ENCODE measurements around the gene HIGD1B.

DNA sequence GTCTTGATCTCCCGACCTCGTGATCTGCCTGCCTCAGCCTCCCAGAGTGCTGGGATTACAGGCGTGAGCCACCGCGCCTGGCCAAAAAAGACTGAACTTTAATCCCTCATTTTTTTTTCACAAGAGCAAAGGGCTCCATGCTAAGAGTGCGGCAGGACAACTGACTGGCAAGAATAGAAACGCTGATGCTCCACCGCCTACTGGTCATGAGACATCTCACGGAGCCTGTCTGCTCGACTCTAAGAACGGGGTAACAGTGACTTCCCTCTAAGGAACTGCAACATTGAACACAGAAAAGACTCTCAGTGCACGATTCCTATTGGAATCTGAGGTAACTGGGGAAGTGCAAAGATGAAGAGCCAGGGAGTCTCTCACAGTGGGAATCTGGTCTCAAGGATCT, 23.9 kb downstream of the HIGD1B start:
- TF ChIP-seq, protein P1, sequence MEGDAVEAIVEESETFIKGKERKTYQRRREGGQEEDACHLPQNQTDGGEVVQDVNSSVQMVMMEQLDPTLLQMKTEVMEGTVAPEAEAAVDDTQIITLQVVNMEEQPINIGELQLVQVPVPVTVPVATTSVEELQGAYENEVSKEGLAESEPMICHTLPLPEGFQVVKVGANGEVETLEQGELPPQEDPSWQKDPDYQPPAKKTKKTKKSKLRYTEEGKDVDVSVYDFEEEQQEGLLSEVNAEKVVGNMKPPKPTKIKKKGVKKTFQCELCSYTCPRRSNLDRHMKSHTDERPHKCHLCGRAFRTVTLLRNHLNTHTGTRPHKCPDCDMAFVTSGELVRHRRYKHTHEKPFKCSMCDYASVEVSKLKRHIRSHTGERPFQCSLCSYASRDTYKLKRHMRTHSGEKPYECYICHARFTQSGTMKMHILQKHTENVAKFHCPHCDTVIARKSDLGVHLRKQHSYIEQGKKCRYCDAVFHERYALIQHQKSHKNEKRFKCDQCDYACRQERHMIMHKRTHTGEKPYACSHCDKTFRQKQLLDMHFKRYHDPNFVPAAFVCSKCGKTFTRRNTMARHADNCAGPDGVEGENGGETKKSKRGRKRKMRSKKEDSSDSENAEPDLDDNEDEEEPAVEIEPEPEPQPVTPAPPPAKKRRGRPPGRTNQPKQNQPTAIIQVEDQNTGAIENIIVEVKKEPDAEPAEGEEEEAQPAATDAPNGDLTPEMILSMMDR (IDR thresholded peaks at IDR 0.05; ENCODE audit: low read depth, low read length, missing input control), result no peak
- TF ChIP-seq JUND (IDR thresholded peaks at IDR 0.05), result no peak
- TF ChIP-seq HNF4A (conservative IDR thresholded peaks at IDR 0.05), result no peak
- TF ChIP-seq, protein P2, sequence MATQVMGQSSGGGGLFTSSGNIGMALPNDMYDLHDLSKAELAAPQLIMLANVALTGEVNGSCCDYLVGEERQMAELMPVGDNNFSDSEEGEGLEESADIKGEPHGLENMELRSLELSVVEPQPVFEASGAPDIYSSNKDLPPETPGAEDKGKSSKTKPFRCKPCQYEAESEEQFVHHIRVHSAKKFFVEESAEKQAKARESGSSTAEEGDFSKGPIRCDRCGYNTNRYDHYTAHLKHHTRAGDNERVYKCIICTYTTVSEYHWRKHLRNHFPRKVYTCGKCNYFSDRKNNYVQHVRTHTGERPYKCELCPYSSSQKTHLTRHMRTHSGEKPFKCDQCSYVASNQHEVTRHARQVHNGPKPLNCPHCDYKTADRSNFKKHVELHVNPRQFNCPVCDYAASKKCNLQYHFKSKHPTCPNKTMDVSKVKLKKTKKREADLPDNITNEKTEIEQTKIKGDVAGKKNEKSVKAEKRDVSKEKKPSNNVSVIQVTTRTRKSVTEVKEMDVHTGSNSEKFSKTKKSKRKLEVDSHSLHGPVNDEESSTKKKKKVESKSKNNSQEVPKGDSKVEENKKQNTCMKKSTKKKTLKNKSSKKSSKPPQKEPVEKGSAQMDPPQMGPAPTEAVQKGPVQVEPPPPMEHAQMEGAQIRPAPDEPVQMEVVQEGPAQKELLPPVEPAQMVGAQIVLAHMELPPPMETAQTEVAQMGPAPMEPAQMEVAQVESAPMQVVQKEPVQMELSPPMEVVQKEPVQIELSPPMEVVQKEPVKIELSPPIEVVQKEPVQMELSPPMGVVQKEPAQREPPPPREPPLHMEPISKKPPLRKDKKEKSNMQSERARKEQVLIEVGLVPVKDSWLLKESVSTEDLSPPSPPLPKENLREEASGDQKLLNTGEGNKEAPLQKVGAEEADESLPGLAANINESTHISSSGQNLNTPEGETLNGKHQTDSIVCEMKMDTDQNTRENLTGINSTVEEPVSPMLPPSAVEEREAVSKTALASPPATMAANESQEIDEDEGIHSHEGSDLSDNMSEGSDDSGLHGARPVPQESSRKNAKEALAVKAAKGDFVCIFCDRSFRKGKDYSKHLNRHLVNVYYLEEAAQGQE (IDR thresholded peaks at IDR 0.05), result no peak
- no peak for TF ChIP-seq NR2F2 (IDR thresholded peaks at IDR 0.05)
- TF ChIP-seq RAD21 (IDR thresholded peaks at IDR 0.05), result no peak
- no peak for TF ChIP-seq FOXA2 (IDR thresholded peaks at IDR 0.05)
- TF ChIP-seq, protein P3, sequence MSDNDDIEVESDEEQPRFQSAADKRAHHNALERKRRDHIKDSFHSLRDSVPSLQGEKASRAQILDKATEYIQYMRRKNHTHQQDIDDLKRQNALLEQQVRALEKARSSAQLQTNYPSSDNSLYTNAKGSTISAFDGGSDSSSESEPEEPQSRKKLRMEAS (IDR thresholded peaks at IDR 0.05), result no peak
- no peak for TF ChIP-seq TAF1 (conservative IDR thresholded peaks at IDR 0.05)
- TF ChIP-seq HNF4G (IDR thresholded peaks at IDR 0.05), result no peak
